WTC11 (cell line): ENCODE results near the gene MAP1LC3A. TPM values are rescaled to one million over a fixed set of nuclear protein-coding genes. Genes with fewer than 3 reads are reported as not detected.

Experiments used
- ATAC-seq: fragments of 200-7000 bp; cut with Tn5 transposase; 2 replicates; pipeline ENCODE4 v1.10.0; 2021; ENCODE audit warnings: mild to moderate bottlenecking, moderate library complexity
- CTCF ChIA-PET: fragments of 300-600 bp; sonication (Branson Sonifier 250); formaldehyde crosslinking; loops from one replicate; lab custom pipeline; 2021; ENCODE audit warnings: antibody characterized with exemption; lab: Charles Lee
- POLR2A ChIA-PET: fragments of 350-600 bp; sonication (Branson Sonifier 250); formaldehyde crosslinking; loops from one replicate; lab custom pipeline; 2021; ENCODE audit warnings: antibody characterized with exemption; lab: Charles Lee
- DNase-seq: peaks from one replicate; pipeline ENCODE4 v3.0.0; 2021; ENCODE audit warnings: low spot score
- H3K27ac Mint-ChIP-seq: 2 replicates; pipeline ENCODE4 v1.8.0; 2021; ENCODE audit warnings: mixed read lengths
- H3K27me3 Mint-ChIP-seq: 2 replicates; pipeline ENCODE4 v1.8.0; 2021; ENCODE audit warnings: low read depth, mild to moderate bottlenecking, moderate library complexity, mixed read lengths
- H3K36me3 Mint-ChIP-seq: 2 replicates; pipeline ENCODE4 v1.8.0; 2021; ENCODE audit warnings: mixed read lengths
- H3K4me1 Mint-ChIP-seq: 2 replicates; pipeline ENCODE4 v1.8.0; 2022; ENCODE audit warnings: mixed read lengths
- H3K4me3 Mint-ChIP-seq: 2 replicates; pipeline ENCODE4 v1.8.0; 2021; ENCODE audit warnings: mild to moderate bottlenecking, moderate library complexity, mixed read lengths
- H3K9me3 Mint-ChIP-seq: 2 replicates; pipeline ENCODE4 v1.8.0; 2021; ENCODE audit warnings: mixed read lengths
- CREB1 ChIP-seq: sonication (generic); formaldehyde crosslinking; IDR thresholded peaks from 2 replicates; pipeline ENCODE4 v1.8.0; 2023; ENCODE audit warnings: mild to moderate bottlenecking, missing genetic modification reagents
- GRHL2 ChIP-seq: fragments of 250-450 bp; sonication (Bioruptor Pico); IDR thresholded peaks from 2 replicates; pipeline ENCODE4 v1.8.0; 2022; ENCODE audit warnings: mild to moderate bottlenecking, moderate library complexity; ENCODE audit not compliant: insufficient replicate concordance, severe bottlenecking
- MLX ChIP-seq: sonication (generic); formaldehyde crosslinking; IDR thresholded peaks from 2 replicates; pipeline ENCODE4 v1.8.1; 2023; ENCODE audit warnings: mild to moderate bottlenecking, missing genetic modification reagents, moderate library complexity
- NFE2L1 ChIP-seq: sonication (generic); formaldehyde crosslinking; IDR thresholded peaks from 2 replicates; pipeline ENCODE4 v1.8.1; 2023; ENCODE audit warnings: missing genetic modification reagents
- NFYB ChIP-seq: sonication (generic); formaldehyde crosslinking; conservative IDR thresholded peaks from 2 replicates; pipeline ENCODE4 v1.8.0; 2022; ENCODE audit warnings: low read depth, missing genetic modification reagents
- NR3C1 ChIP-seq: sonication (generic); formaldehyde crosslinking; conservative IDR thresholded peaks from 2 replicates; pipeline ENCODE4 v1.8.1; 2023; ENCODE audit warnings: low read depth, mild to moderate bottlenecking, missing genetic modification reagents
- SP1 ChIP-seq: sonication (generic); formaldehyde crosslinking; conservative IDR thresholded peaks from 2 replicates; pipeline ENCODE4 v1.8.1; 2022; ENCODE audit warnings: missing genetic modification reagents
- TCF7 ChIP-seq: sonication (generic); formaldehyde crosslinking; IDR thresholded peaks from 2 replicates; pipeline ENCODE4 v1.8.0; 2022; ENCODE audit warnings: mild to moderate bottlenecking, low read depth, missing genetic modification reagents, moderate library complexity
- ZBTB43 ChIP-seq: sonication (generic); formaldehyde crosslinking; IDR thresholded peaks from 2 replicates; pipeline ENCODE4 v1.8.1; 2023; ENCODE audit warnings: mild to moderate bottlenecking, missing genetic modification reagents
- ZNF138 ChIP-seq: sonication (generic); formaldehyde crosslinking; conservative IDR thresholded peaks from 2 replicates; pipeline ENCODE4 v1.8.1; 2022; ENCODE audit warnings: mild to moderate bottlenecking, moderate library complexity, missing genetic modification reagents
- ZNF512 ChIP-seq: sonication (generic); formaldehyde crosslinking; IDR thresholded peaks from 2 replicates; pipeline ENCODE4 v1.8.1; 2022; ENCODE audit warnings: missing genetic modification reagents, borderline replicate concordance
- total RNA-seq: library from RNA; stranded (reverse); gene quantifications from 3 replicates; pipeline ENCODE4 v1.2.3, GENCODE V29; 2021
- TF ChIP-seq, protein P1 (sequence below): sonication (generic); formaldehyde crosslinking; conservative IDR thresholded peaks from 2 replicates; pipeline ENCODE4 v1.8.1; 2023; ENCODE audit warnings: mild to moderate bottlenecking, low read depth, missing genetic modification reagents, moderate library complexity
- TF ChIP-seq, protein P2 (sequence below): sonication (generic); formaldehyde crosslinking; IDR thresholded peaks from 2 replicates; pipeline ENCODE4 v1.8.0; 2023; ENCODE audit warnings: missing genetic modification reagents, mild to moderate bottlenecking, borderline replicate concordance
- TF ChIP-seq, protein P3 (sequence below): fragments of 250-450 bp; sonication (Bioruptor Pico); IDR thresholded peaks from 2 replicates; pipeline ENCODE4 v1.9.0; 2021; ENCODE audit warnings: moderate library complexity, mild to moderate bottlenecking, inconsistent platforms, borderline replicate concordance
- TF ChIP-seq, protein P4 (sequence below): sonication (generic); formaldehyde crosslinking; IDR thresholded peaks from 2 replicates; pipeline ENCODE4 v1.8.0; 2022; ENCODE audit warnings: missing genetic modification reagents

Gene MAP1LC3A
- total RNA-seq, 1 experiment from 2014 or later = 7.5 TPM

- TF ChIP-seq, protein P1, sequence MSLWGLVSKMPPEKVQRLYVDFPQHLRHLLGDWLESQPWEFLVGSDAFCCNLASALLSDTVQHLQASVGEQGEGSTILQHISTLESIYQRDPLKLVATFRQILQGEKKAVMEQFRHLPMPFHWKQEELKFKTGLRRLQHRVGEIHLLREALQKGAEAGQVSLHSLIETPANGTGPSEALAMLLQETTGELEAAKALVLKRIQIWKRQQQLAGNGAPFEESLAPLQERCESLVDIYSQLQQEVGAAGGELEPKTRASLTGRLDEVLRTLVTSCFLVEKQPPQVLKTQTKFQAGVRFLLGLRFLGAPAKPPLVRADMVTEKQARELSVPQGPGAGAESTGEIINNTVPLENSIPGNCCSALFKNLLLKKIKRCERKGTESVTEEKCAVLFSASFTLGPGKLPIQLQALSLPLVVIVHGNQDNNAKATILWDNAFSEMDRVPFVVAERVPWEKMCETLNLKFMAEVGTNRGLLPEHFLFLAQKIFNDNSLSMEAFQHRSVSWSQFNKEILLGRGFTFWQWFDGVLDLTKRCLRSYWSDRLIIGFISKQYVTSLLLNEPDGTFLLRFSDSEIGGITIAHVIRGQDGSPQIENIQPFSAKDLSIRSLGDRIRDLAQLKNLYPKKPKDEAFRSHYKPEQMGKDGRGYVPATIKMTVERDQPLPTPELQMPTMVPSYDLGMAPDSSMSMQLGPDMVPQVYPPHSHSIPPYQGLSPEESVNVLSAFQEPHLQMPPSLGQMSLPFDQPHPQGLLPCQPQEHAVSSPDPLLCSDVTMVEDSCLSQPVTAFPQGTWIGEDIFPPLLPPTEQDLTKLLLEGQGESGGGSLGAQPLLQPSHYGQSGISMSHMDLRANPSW = no peak
- TF ChIP-seq SP1 = no peak
- TF ChIP-seq NR3C1 (CRISPR knock-in tag) = no peak
- no peak for TF ChIP-seq ZBTB43 (CRISPR knock-in tag)
These were observed 590 bp upstream of the MAP1LC3A start (continued) for GRCh38 chr20:34557936-34558319.

DNA sequence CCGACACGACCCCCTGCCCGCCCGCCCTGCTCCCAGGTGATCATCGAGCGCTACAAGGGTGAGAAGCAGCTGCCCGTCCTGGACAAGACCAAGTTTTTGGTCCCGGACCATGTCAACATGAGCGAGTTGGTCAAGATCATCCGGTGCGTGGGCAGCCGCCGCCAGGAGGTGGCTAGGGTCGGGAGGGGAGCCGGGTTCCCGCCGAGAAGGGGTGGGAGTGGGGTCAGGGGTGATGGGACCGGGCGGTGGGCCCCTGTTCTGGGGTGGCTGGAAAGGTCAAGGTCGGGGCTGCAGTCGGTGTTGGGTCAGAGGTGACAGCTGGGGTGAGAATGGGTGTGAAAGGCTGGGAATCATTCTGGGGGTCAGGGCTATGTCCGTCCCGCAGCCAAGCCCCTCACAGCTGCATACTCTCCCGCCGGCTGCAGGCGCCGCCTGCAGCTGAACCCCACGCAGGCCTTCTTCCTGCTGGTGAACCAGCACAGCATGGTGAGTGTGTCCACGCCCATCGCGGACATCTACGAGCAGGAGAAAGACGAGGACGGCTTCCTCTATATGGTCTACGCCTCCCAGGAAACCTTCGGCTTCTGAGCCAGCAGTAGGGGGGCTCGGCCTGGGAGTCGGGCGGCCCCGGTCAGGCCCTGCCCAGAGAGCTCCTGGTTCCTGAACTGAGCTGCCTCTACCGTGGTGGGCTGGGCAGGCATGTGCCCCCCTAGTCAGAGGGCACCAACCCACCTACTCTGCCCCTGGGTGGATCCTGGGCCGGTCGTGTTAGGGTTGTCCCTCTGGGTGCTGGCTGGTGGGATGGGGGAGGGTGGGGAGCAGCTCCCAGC lies 1.0 kb downstream of the MAP1LC3A start:
- CTCF ChIA-PET = interaction anchor here (0.6 to 2.9 kb wide), 14 partner anchors 10 to 369 kb away, joined by 3 to 12 read pairs (median 6); partner anchors contain the start of gene TP53INP2
- TF ChIP-seq, protein P2, sequence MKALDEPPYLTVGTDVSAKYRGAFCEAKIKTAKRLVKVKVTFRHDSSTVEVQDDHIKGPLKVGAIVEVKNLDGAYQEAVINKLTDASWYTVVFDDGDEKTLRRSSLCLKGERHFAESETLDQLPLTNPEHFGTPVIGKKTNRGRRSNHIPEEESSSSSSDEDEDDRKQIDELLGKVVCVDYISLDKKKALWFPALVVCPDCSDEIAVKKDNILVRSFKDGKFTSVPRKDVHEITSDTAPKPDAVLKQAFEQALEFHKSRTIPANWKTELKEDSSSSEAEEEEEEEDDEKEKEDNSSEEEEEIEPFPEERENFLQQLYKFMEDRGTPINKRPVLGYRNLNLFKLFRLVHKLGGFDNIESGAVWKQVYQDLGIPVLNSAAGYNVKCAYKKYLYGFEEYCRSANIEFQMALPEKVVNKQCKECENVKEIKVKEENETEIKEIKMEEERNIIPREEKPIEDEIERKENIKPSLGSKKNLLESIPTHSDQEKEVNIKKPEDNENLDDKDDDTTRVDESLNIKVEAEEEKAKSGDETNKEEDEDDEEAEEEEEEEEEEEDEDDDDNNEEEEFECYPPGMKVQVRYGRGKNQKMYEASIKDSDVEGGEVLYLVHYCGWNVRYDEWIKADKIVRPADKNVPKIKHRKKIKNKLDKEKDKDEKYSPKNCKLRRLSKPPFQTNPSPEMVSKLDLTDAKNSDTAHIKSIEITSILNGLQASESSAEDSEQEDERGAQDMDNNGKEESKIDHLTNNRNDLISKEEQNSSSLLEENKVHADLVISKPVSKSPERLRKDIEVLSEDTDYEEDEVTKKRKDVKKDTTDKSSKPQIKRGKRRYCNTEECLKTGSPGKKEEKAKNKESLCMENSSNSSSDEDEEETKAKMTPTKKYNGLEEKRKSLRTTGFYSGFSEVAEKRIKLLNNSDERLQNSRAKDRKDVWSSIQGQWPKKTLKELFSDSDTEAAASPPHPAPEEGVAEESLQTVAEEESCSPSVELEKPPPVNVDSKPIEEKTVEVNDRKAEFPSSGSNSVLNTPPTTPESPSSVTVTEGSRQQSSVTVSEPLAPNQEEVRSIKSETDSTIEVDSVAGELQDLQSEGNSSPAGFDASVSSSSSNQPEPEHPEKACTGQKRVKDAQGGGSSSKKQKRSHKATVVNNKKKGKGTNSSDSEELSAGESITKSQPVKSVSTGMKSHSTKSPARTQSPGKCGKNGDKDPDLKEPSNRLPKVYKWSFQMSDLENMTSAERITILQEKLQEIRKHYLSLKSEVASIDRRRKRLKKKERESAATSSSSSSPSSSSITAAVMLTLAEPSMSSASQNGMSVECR = no peak
- TF ChIP-seq TCF7 (CRISPR knock-in tag) (no peak), NFE2L1 (CRISPR knock-in tag) (no peak), MLX (CRISPR knock-in tag) (no peak), GRHL2 (no peak), CREB1 (CRISPR knock-in tag) (no peak), ZNF512 (CRISPR knock-in tag) (no peak), ZNF138 (CRISPR knock-in tag) (no peak), NFYB (CRISPR knock-in tag) (no peak)
- TF ChIP-seq, protein P1 = no peak
- TF ChIP-seq, protein P3, sequence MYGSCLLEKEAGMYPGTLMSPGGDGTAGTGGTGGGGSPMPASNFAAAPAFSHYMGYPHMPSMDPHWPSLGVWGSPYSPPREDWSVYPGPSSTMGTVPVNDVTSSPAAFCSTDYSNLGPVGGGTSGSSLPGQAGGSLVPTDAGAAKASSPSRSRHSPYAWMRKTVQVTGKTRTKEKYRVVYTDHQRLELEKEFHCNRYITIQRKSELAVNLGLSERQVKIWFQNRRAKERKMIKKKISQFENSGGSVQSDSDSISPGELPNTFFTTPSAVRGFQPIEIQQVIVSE (CRISPR knock-in tag) = no peak
- TF ChIP-seq, protein P4, sequence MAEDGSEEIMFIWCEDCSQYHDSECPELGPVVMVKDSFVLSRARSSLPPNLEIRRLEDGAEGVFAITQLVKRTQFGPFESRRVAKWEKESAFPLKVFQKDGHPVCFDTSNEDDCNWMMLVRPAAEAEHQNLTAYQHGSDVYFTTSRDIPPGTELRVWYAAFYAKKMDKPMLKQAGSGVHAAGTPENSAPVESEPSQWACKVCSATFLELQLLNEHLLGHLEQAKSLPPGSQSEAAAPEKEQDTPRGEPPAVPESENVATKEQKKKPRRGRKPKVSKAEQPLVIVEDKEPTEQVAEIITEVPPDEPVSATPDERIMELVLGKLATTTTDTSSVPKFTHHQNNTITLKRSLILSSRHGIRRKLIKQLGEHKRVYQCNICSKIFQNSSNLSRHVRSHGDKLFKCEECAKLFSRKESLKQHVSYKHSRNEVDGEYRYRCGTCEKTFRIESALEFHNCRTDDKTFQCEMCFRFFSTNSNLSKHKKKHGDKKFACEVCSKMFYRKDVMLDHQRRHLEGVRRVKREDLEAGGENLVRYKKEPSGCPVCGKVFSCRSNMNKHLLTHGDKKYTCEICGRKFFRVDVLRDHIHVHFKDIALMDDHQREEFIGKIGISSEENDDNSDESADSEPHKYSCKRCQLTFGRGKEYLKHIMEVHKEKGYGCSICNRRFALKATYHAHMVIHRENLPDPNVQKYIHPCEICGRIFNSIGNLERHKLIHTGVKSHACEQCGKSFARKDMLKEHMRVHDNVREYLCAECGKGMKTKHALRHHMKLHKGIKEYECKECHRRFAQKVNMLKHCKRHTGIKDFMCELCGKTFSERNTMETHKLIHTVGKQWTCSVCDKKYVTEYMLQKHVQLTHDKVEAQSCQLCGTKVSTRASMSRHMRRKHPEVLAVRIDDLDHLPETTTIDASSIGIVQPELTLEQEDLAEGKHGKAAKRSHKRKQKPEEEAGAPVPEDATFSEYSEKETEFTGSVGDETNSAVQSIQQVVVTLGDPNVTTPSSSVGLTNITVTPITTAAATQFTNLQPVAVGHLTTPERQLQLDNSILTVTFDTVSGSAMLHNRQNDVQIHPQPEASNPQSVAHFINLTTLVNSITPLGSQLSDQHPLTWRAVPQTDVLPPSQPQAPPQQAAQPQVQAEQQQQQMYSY (CRISPR knock-in tag) = no peak

More for the DNA sequence above, 1.0 kb downstream of the MAP1LC3A start:
- POLR2A ChIA-PET = interaction anchor here (1.0 to 1.6 kb wide), 2 partner anchors 15 to 146 kb away, joined by 4 to 6 read pairs; no protein-coding TSS in a partner anchor
- DNase-seq = peak; percentile 19
- H3K4me3 Mint-ChIP-seq = peak overlapping the region; percentile 60
- H3K4me1 Mint-ChIP-seq = peaks cover 4% of the 10 kb centered on the region
- peaks cover 7% of the 10 kb centered on the region for H3K27me3 Mint-ChIP-seq
- no peaks in the 10 kb centered on the region for H3K9me3 Mint-ChIP-seq
- no peaks in the 10 kb centered on the region for H3K36me3 Mint-ChIP-seq
- ATAC-seq = no peak
- no peak overlapping the region for H3K27ac Mint-ChIP-seq
